Stimulated activated CD8-positive, alpha-beta memory T cell treated with anti-CD3 and anti-CD28 coated beads, Interleukin-15, amount 100 ng/mL, for 4 hours (primary cell): ENCODE measurements around the gene NAIF1.
A peak's percentile ranks its signal among the peaks of the same experiment; 100 is the strongest.
"Not testable (repeated sequence)": the region's sequence is repeated elsewhere in the genome, so short reads cannot be mapped to it uniquely, and the experiment has no call there.

Experiments
- DNase-seq, 2 donors: peaks; one replicate each; pipeline ENCODE4 v3.0.0-alpha.2; 2020; ENCODE audit warnings: low read depth in 2 of 2

Gene NAIF1

GRCh38 chr9:128061275-128061960, 5.7 kb downstream of the NAIF1 start:
- DNase-seq = no peak

GRCh38 chr9:128059365-128059983, 7.6 kb downstream of the NAIF1 start:
- no peak for DNase-seq

- DNase-seq = no peak
Observed at GRCh38 chr9:128057724-128058409, 9.3 kb downstream of the NAIF1 start.

- no peak for DNase-seq
Observed at GRCh38 chr9:128056887-128057723, 10.0 kb downstream of the NAIF1 start.

GRCh38 chr9:128056086-128056485, 11.0 kb downstream of the NAIF1 start:
- no peak for DNase-seq

DNA sequence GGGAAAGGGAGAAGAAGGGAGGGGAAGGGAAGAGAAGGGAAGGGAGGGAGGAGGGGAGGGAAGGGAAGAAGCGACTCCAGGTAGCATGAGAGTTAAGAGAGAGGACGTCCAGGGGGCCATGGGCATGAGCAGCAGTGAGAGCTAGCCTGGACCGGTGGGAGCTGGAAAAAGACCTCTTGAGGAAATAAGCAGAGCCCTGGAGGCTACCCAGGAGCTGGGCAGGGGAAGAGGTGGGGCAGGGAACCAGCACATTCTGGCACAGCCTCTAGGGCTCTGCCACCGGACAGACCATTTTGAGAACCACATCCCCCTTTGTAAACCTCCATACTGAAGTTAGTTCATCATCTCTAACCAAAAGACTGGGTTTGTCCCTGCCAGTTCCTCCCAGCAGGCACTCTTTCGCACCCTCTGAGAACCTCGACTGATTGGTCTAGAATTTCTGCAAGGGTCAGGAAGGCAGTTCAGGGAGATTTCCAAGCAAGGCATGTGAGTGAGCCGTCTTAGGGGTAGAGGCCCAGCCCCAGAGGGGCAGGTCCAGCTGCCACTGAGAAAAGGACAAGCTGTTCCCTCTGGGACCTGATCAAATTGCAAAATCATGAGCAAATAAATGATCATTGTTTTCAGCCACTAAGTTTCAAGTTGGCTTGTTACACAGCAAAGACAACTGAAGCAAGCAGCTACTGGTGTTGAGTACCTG, 11.6 kb downstream of the NAIF1 start:
- DNase-seq = no peak

DNA sequence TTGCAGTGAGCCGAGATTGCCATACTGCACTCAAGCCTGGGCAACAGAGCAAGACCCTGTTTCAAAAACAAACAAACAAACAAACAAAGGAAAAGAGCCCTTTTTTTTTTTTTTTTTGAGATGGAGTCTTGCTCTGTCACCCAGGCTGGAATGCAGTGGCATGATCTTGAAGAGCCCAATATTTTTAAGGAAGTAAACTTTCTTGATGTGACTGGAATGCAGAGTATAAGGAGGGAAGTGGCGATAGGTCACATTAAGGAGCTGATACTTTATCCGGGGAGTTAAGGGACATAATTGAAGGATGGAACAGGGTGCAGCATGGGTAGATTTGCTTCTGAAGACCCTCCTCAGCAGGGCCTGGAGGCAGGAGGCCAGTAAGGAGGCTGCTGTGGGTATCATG, 13.0 kb downstream of the NAIF1 start:
- no peak for DNase-seq

DNA sequence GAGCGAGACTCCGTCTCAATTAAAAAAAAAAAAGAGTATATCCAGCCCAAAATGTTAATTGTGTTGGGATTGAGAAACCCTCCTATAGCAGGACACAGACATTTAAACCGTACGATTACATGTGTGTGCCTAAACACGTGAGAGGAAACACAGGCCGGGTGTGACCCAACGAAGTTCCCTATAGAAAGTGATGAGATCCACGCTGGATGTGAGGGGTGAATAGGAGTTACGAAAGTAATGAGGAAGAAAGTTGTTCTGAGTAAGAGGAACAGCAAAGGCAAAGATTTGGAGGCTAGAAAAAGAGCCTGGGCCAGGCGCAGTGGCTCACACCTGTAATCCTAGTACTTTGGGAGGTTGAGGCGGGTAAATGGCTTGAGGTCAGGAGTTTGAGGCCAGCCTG, 13.6 kb downstream of the NAIF1 start:
- no peak for DNase-seq

DNA sequence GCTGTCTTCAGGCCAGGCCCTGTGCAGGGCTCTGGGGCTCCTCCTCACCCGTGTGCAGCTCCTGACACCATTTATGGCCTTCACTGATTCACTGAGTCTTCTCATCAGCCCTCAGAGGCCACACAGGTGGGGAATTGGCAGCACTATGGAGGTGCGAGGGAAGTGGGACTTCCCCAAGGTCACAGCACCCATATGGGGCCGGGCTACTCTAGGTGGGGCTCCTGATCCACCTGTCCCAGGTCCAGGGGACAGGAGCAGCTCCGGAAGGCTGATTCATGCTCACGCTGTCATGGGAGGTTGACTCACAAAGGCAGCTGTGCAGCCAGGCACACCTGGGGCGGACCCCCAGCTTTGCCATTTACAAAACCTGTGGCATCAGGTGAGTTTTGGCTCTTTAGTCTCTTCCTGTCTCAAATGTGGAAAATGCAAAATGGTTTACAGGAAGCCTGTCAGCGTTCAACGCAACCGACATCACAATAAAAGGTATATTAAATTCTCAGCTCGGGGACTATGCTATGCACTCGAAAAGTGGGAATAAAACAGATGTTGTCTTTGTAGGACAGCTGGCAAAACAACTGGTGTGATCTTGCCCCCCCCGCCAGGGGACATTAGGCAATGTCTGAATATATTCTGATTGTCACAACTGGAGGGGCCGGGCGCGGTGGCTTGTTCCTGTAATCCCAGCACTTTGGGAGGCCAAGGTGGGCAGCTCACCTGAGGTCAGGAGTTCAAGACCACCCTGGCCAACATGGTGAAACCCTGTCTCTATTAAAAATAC, 15.0 kb downstream of the NAIF1 start:
- no peak for DNase-seq

DNA sequence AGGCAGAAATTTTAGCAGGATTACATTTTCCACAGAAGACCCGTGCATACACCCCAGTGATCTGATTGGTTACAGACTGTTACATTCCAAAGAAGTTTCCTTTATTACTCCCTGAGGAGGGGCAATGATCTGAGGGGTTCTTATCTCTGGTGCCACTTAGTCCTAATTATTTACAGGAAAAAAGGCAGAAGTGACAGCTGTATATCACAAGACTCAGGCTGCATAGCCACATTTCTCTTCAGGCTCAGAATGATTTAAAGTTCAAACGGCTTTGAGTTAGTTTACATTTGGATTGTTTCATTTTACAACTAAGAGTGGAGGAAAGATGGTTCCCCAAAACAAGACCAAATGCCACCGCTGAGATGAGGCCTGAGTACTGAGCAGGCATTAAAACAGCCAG, 17.3 kb downstream of the NAIF1 start:
- no peak for DNase-seq

DNA sequence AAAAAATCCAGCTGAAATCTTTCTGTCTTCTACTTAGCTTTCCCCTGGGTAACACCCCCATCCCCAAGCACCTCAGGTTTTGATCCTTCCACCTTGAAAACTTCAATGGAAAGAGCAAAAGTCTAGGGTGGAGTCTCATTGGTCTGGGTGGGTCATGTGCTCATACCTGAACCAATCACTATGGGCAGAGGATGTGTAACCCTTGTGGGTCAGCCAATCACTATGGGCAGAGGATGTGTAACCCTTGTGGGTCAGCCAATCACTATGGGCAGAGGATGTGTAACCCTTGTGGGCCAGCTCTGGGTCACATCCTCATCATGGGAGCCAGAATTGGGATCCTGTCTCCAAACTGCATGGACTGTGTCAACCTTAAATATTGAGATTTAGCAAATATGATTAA, 18.5 kb downstream of the NAIF1 start:
- DNase-seq = no peak

DNA sequence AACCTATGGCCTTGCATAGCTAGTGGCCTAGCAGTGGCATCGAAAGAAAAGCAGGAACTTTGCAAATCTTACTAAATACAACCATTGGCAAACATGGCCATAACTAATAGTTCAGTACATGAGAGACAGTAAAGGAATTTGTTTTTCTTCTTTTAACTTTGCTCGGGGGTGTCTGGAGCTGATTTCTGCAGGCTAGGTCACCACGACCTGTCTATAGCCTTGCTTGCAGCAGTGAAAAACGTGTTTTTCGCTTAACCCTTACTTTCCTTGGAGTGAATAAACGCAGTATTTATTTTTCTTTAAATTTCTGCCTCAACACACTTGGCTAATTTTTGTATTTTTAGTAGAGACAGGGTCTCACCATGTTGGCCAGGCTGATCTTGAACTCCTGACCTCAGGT, 19.9 kb downstream of the NAIF1 start:
- no peak for DNase-seq

DNA sequence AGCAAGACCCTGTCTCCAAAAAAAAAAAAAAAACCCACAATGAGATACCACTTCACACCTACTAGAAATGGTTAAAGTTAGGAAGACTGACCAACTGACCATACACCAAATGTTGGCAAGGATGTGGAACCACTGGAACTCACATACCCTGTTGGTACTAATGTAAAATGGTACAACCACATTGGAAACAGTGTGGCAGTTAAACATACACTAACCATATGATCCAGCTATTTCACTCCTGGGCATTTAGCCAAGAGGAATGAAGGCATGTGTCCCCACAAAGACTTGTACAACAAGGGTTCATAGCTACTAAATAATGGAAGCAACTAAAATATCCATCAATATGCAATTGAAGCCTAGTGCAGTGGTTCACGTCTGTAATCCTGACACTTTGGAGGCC, 21.3 kb downstream of the NAIF1 start:
- DNase-seq = no peak

DNA sequence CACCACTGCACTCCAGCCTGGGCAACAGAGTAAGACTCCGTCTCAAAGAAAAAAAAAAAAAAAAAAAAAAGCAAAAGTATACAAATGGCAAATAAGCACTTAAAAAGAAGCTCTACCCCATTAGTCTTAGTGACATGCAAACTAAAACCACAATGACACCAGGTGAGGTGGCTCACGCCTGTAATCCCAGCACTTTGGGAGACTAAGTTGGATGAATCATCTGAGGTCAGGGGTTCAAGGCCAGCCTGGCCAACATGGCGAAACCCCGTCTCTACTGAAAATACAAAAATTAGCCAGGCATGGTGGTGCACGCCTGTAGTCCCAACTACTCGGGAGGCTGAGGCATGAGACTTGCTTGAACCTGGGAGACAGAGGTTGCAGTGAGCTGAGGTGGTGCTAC, 21.7 kb downstream of the NAIF1 start:
- DNase-seq = not testable (repeated sequence)

GRCh38 chr9:128043467-128043868, 23.7 kb downstream of the NAIF1 start:
- no peak for DNase-seq

DNA sequence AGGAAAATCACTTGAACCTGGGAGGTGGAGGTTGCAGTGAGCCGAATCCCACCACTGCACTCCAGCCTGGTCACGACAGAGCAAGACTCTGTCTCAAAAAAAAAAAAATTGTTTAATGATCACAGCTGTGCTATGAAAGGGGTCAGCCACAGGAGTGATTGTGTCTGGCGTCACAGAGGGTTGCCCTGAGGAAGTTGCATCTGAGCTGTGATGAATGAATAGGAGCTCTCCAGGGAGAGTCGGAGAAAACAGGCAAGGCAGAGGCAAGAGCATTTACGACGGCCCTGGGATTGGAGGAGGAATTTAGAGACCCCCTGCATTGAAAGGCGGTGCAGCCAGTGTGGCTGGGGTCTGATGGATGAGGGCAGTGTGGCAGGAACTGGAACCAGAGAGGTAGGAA, 25.1 kb downstream of the NAIF1 start:
- no peak for DNase-seq

DNA sequence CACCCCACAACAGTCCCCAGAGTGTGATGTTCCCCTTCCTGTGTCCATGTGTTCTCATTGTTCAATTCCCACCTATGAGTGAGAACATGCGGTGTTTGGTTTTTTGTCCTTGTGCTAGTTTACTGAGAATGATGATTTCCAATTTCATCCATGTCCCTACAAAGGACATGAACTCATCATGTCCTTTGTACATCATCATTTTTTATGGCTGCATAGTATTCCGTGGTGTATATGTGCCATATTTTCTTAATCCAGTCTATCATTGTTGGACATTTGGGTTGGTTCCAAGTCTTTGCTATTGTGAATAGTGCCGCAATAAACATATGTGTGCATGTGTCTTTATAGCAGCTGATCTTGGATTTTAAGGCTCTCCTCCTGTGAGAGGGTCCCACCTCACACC, 26.3 kb downstream of the NAIF1 start:
- DNase-seq = not testable (repeated sequence)

DNA sequence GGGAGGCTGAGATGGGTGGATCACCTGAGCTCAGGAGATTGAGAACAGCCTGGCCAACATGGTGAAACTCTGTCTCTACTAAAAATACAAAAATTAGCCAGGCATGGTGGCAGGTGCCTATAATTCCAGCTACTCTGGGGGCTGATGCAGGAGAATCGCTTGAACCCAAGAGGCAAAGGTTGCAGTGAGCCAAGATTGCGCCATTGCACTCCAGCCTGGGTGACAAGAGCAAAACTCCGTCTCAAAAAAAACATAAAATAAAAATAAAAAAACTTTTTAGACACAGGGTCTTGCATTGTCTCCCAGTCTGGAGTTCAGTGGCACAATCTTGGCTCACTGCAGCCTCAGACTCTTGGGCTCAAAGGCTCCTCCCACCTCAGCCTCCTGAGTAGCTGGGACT, 30.6 kb downstream of the NAIF1 start:
- DNase-seq = not testable (repeated sequence)

- peak in 1 of 2 donors; percentile 21 for DNase-seq
Observed at GRCh38 chr9:128034821-128035652, 32.1 kb downstream of the NAIF1 start.

- no peak for DNase-seq
Observed at GRCh38 chr9:128033609-128034008, 33.5 kb downstream of the NAIF1 start.
